ENCODE data around the gene TDP2. TPM values are rescaled to one million over a fixed set of nuclear protein-coding genes. Genes with fewer than 3 reads are reported as not detected.
"Not testable (repeated sequence)": the region's sequence is repeated elsewhere in the genome, so short reads cannot be mapped to it uniquely, and the experiment has no call there.

TDP2 gene
- polyA plus RNA-seq, 10 donors = 22.8 to 29.5 (median 27.6) TPM

GRCh38 chr6:24650365-24650764 lies 16.3 kb downstream of the TDP2 start:
- DNase-seq = no peak

DNA sequence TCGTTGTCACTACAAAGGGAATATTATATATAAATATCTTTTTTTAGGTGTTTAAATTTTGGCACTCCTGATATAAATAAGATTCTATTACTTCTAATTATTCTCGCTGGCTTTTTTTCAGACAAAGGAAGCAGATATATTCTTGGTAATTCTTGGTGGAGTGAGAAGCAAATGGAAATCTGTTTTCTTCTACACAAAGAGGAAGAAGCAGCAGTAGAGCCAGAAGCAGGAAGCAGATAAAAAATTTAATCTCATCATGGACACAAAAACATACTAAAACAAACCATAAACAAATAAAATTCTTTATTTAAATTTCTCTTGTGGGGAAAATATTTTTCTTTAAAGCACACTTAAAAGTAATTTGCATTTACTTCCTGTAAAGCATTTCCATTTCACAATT lies 17.0 kb downstream of the TDP2 start:
- no peak for DNase-seq

- DNase-seq = no peak
Observed at GRCh38 chr6:24648276-24648675, 18.4 kb downstream of the TDP2 start.

- DNase-seq = no peak
Observed at GRCh38 chr6:24646771-24647170, 19.9 kb downstream of the TDP2 start.

DNA sequence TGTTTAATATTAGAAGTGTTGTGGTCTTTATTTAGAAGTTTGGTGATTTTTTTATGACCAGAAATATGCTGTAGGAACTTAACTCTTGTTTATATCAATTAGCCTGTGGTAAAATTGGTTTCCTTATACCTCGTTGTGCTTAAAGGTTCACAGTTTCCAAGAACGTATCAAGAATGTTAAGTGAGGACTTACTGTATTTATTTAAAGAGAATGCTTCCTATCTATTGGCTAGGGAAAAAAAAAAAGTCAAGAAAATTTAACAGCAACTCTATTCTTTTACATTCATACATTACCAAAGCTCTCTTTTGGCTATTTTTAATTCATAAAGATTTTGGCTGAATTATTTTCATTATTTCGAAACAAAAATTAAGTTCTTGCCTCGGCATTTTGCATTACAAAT lies 22.3 kb downstream of the TDP2 start:
- DNase-seq = no peak

DNA sequence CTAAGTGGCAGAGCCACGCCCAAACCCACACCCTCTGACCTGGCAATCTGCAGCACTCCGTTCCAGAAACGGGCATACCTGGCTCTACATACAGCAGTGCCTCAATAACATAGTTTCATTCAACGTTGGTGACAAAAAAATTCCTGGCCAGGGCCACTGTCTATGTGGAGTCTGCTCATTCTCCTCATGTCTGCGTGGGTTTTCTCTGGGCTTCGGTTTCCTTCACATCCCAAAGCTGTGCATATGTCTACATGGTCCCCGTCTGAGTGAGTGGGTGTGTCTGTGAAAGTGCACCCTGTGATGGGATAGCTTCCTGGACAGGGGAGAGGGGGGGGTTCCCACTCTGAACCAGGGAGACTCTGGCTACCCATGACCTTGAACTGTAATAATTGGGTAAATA lies 22.8 kb downstream of the TDP2 start:
- no peak for DNase-seq

DNA sequence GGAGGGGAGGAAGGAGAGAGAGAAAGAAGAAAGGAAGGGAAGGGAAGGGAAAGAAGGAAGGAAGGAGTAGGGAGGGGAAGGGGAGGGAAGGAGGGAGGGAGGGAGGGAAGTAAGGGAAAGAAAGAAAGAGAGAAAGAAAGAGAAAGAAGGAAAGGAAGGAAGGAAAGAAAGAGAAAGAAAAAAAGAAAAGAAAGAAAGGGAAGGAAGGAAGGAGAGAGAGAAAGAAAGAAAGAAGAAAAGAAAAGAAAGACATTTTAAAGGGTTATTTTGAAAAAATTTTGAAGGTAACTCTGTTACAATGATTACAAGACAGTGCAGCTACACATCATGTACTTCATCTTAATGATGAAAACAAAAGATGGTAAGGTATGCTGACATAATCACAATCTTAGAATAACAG lies 24.6 kb downstream of the TDP2 start:
- DNase-seq = no peak

GRCh38 chr6:24640631-24641030 lies 26.1 kb downstream of the TDP2 start:
- not testable (repeated sequence) for DNase-seq

DNA sequence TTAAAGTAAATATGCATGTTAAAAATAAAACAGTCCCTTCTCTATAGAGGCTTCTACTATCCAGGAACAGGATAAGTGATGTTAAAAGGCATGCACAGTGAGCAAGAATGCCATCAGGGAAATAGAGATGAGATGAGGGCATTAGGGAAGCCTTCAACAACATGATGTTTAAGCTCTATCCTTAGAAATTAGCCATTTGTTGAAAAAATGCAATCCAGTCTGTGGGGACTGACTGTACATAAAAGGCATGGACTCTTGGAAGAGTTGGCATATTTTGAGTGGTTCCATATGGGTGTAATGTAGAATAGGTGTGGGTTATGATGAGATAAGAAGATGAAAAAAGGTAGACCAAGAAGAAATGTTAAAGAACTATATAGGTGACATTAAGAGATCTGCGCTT lies 26.5 kb downstream of the TDP2 start:
- no peak for DNase-seq

DNA sequence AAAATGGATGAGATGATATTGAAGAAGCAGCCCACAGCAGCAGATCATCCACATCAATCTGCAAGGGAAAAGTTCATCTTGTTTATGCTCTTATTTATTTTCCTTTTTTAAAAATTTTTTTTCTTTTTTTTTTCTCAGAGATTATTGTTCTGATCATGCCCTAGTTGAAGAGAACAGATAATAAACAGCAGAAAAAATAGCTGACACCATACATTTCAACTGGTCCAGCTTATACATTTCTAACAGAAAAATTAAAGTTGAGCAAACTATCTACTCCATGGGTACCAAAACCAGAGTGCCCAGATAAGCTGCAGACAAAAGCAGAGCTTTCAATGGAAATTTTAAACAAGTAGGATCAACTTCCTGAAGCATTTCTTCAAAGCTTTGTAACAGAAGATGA lies 30.0 kb downstream of the TDP2 start:
- DNase-seq = no peak

- no peak for DNase-seq
Observed at GRCh38 chr6:24632573-24632972, 34.1 kb downstream of the TDP2 start.

DNA sequence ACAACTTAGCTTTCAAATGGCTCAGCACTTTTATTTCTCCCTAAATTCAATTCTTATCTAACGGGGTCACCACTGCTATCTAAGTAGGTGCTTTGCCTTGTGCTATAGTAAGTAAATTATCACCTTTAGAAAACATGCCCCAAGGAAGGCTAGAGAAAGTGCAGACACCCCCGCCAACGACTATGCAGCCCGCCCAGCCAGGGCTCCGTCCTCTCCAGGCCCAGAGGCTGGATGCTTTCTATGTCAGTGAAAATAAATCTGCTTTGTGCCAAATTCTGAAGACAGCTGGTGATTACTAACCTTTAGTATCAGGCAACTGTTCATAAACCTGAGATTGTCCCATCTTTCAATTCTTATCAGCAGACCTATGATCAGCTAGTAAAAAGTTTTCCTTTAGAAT lies 35.0 kb downstream of the TDP2 start:
- DNase-seq = no peak

- DNase-seq = no peak
Observed at GRCh38 chr6:24630856-24631505, 35.7 kb downstream of the TDP2 start.

DNA sequence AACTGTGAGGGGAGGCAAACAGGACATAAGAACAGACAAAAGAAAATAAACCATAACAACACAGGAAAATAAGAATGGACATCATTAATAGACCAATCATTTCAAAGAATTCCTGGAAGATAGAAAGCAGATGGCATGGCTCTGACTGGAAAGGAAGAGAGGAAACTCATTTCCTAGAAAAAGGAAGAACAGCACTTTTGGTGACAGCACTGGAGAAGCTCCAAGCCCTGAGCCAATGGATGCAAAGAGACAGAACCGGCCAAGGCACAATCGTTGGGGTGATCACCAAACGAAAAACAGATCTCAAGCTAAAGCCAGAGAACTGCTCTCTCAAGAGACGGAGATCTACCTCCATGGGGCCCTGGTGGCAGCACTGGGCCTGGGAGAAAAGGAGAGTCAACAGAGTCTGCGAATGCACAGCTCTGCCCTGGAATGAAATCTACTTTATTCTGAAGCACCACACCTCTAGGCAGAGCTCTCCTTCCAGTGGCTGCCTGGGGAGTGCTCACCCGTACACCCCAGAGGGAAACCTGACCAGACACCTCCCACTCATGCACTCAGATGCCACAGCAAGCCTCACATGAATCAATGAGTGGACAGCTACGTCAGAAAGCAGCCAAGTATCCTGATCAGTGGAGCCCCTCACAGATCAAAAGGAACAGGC lies 44.9 kb downstream of the TDP2 start:
- DNase-seq = no peak

DNA sequence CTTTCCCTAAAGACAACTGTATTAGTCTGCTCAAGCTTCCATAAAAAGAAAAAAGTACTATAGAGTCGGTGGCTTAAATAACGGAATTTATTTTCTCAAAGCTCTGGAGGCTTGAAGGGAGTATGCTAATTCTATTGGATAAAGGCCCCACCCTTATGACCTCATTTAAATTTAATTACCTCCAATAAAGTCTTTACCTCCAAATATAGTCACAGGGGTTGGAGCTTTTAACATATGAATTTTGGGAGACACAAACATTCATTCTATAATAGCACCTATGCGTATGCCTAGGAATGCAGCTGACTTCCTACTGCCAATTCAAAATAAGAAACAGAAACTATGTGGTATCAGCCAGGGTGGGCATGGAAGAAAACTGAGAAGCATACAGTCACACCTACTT lies 46.1 kb downstream of the TDP2 start:
- no peak for DNase-seq

DNA sequence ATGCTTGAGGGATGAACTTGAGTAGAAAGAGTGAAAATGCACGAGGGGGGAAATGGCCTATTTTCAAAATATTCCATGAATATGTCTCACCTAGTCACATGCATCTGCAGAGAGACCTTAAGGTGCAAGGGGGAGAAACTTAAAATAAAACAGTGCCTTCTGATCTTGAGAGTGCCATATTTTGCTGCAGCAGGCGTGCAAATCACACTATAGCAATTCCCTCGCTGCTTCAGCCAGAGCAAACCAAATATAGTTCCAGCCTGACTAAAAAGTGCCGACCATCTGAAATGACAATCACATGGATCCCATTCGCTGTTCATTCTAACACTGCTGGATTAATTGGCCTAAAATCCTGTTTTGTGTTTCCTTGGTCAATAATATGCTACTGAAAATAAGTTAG lies 47.0 kb downstream of the TDP2 start:
- no peak for DNase-seq

GRCh38 chr6:24614648-24615047 lies 52.1 kb downstream of the TDP2 start:
- no peak for DNase-seq

DNA sequence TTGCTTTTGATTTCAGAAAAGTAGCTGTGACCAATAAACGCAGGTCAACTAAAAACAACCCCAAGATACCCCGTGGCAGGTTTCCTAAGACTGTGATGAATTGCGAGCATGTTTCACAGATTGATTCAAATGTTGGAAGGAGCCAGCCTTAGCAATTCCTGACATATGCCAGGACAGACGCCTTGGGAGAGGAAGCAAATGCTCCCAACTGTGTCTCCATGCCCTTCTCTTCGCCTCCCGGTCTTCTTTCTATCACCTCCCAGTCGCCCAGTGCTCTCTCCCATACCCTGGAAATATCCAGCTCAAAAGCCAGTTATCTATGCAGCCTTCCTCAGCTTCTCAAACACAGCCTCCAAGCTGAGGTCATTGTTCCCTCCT lies 52.7 kb downstream of the TDP2 start:
- no peak for DNase-seq

- no peak for DNase-seq
Observed at GRCh38 chr6:24613361-24614042, 53.2 kb downstream of the TDP2 start.

DNA sequence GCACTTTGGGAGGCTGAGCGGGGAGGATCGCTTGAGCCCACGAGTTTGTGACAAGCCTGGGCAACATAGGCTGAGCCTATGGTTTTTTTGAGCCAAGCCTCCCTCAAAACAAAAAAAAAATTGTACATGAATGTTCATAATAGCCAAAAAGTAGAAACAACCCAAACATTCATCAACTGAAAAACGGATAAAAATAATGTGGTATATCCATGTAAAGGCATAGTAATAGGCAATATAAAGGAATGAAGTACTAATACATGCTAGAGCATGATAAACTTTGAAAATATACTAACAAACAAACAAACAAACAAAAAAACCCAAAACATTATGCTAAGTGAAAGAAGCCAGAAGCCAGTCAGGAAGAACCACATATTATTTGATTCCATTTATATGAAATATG lies 56.0 kb downstream of the TDP2 start:
- DNase-seq = no peak

- DNase-seq = no peak
Observed at GRCh38 chr6:24607310-24608105, 59.2 kb downstream of the TDP2 start.

GRCh38 chr6:24606200-24606930 lies 60.3 kb downstream of the TDP2 start:
- DNase-seq = no peak

All from muscle of back (tissue), 11 donors.